Measurements from ENCODE around the gene CCDC80.

DNA sequence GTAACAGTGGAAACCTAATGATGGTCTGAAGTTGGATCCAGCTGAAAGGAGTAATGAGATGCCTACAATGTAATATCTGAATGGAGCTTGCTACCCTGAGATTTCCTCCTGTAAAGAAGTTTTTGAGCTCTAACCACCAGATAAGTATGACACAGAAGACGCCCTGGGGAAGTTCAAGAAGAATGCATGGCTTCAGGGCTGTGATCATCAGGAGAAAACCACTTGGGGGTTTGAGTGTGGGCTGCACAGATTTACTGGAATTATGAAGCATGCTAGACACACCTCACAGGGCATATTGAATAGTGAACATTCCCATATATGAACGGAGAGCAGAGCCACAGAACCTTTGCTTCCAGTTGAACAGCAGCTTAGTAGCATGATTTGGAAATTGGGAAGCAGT lies 10.6 kb upstream of the CCDC80 start:
- TF ChIP-seq, protein P1, sequence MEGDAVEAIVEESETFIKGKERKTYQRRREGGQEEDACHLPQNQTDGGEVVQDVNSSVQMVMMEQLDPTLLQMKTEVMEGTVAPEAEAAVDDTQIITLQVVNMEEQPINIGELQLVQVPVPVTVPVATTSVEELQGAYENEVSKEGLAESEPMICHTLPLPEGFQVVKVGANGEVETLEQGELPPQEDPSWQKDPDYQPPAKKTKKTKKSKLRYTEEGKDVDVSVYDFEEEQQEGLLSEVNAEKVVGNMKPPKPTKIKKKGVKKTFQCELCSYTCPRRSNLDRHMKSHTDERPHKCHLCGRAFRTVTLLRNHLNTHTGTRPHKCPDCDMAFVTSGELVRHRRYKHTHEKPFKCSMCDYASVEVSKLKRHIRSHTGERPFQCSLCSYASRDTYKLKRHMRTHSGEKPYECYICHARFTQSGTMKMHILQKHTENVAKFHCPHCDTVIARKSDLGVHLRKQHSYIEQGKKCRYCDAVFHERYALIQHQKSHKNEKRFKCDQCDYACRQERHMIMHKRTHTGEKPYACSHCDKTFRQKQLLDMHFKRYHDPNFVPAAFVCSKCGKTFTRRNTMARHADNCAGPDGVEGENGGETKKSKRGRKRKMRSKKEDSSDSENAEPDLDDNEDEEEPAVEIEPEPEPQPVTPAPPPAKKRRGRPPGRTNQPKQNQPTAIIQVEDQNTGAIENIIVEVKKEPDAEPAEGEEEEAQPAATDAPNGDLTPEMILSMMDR (IDR thresholded peaks at IDR 0.05), result no peak
- no peak for TF ChIP-seq POLR2A (IDR thresholded peaks at IDR 0.05)

Measured in heart left ventricle (tissue), 13 donors.